Activated CD8-positive, alpha-beta memory T cell treated with anti-CD3 and anti-CD28 coated beads, Interleukin-2, amount 50 U/mL, for 1 hour (primary cell): ENCODE data around the gene KRTAP10-2.

Source experiments
- DNase-seq: peaks from one replicate; pipeline ENCODE4 v3.0.0-alpha.2; 2020; ENCODE audit errors: extremely low read depth

The KRTAP10-2 gene

GRCh38 chr21:44539991-44540666 is 11.2 kb downstream of the KRTAP10-2 start, which contains the start of gene KRTAP10-1:
Gene KRTAP10-1, minus strand, starts transcription at chr21:44540195. Its CDS starts 45 bp downstream, at chr21:44540150.
- no peak for DNase-seq

GRCh38 chr21:44539046-44539445 is 12.3 kb downstream of the KRTAP10-2 start:
- DNase-seq = no peak

GRCh38 chr21:44537930-44538911 is 13.1 kb downstream of the KRTAP10-2 start:
- no peak for DNase-seq

GRCh38 chr21:44535963-44536362 is 15.3 kb downstream of the KRTAP10-2 start:
- DNase-seq = no peak

GRCh38 chr21:44534688-44535087 is 16.6 kb downstream of the KRTAP10-2 start:
- no peak for DNase-seq

- DNase-seq = no peak
Measured at GRCh38 chr21:44533891-44534627, 17.2 kb downstream of the KRTAP10-2 start.

GRCh38 chr21:44533121-44533890 is 18.0 kb downstream of the KRTAP10-2 start:
- no peak for DNase-seq

GRCh38 chr21:44532712-44533111 is 18.6 kb downstream of the KRTAP10-2 start:
- DNase-seq = no peak

GRCh38 chr21:44531606-44532564 is 19.4 kb downstream of the KRTAP10-2 start:
- no peak for DNase-seq

- DNase-seq = no peak
Measured at GRCh38 chr21:44530903-44531605, 20.3 kb downstream of the KRTAP10-2 start.

GRCh38 chr21:44530221-44530902 is 20.9 kb downstream of the KRTAP10-2 start:
- no peak for DNase-seq

GRCh38 chr21:44529503-44530125 is 21.7 kb downstream of the KRTAP10-2 start:
- no peak for DNase-seq

- DNase-seq = no peak
Measured at GRCh38 chr21:44529011-44529421, 22.3 kb downstream of the KRTAP10-2 start.

- DNase-seq = no peak
Measured at GRCh38 chr21:44528634-44528995, 22.7 kb downstream of the KRTAP10-2 start.

GRCh38 chr21:44527983-44528633 is 23.2 kb downstream of the KRTAP10-2 start:
- DNase-seq = no peak

- DNase-seq = no peak
Measured at GRCh38 chr21:44527156-44527982, 23.9 kb downstream of the KRTAP10-2 start.
